Panc1 (cell line): ENCODE results near the gene CHI3L1. TPM values are rescaled to one million over a fixed set of nuclear protein-coding genes. Genes with fewer than 3 reads are reported as not detected.

Source experiments
- ATAC-seq: fragments of 200-7000 bp; cut with Tn5 transposase; 2 replicates; pipeline ENCODE4 v1.9.1; 2020; ENCODE audit warnings: mild to moderate bottlenecking, moderate library complexity
- BruUV-seq: library from RNA; stranded (reverse); fragments of 400-500 nt; replicated peaks from 2 replicates; lab custom pipeline; 2021; lab: Mats Ljungman, UMichigan
- CTCF ChIA-PET: fragments of 300-600 bp; sonication (Branson Sonifier 250); formaldehyde crosslinking; loops from one replicate; lab custom pipeline; 2022; ENCODE audit warnings: antibody characterized with exemption; lab: Charles Lee
- POLR2A ChIA-PET: fragments of 300-600 bp; sonication (Branson Sonifier 250); formaldehyde crosslinking; loops from one replicate; lab custom pipeline; 2022; ENCODE audit warnings: antibody characterized with exemption; lab: Charles Lee
- DNase-seq: peaks from one replicate; pipeline ENCODE4 v3.0.0-alpha.2; 2010; ENCODE audit warnings: low read depth, low spot score
- H3K27ac ChIP-seq: 2 replicates; pipeline ENCODE4 v1.5.1; 2011; ENCODE audit warnings: mild to moderate bottlenecking, low read length, inconsistent platforms
- H3K27me3 ChIP-seq: fragments of 200-500 bp; sonication (Bioruptor generic); 2 replicates; pipeline ENCODE4 v1.6.0; 2014; ENCODE audit warnings: low read length, inconsistent platforms; ENCODE audit not compliant: control insufficient read depth, insufficient read depth
- H3K36me3 ChIP-seq: fragments of 200-500 bp; sonication (Bioruptor generic); 2 replicates; pipeline ENCODE4 v1.5.1; 2014; ENCODE audit warnings: inconsistent platforms, mild to moderate bottlenecking, low read length, moderate library complexity; ENCODE audit not compliant: control insufficient read depth, insufficient read depth
- H3K4me1 ChIP-seq: 2 replicates; pipeline ENCODE4 v1.5.1; 2011; ENCODE audit warnings: inconsistent platforms, mild to moderate bottlenecking, low read length, moderate library complexity; ENCODE audit not compliant: control insufficient read depth, insufficient read depth
- H3K4me3 ChIP-seq, 2 experiments: 2 replicates each; pipeline ENCODE4 v1.5.1; 2011 to 2012; ENCODE audit warnings: low read depth in 2 of 2, low read length in 2 of 2, mild to moderate bottlenecking in 2 of 2, inconsistent platforms in 1 of 2, moderate library complexity in 1 of 2
- H3K9me3 ChIP-seq: fragments of 200-500 bp; sonication (Bioruptor generic); 2 replicates; pipeline ENCODE4 v1.5.1; 2014; ENCODE audit warnings: low read depth, mild to moderate bottlenecking, inconsistent platforms, low read length, moderate library complexity; ENCODE audit not compliant: control insufficient read depth, insufficient read depth
- CTCF ChIP-seq: fragments of 450-650 bp; IDR thresholded peaks from 2 replicates; pipeline ENCODE4 v1.5.1; 2017; ENCODE audit warnings: mild to moderate bottlenecking
- POLR2AphosphoS5 ChIP-seq: IDR thresholded peaks from 2 replicates; pipeline ENCODE4 v1.6.1; 2012; ENCODE audit warnings: mild to moderate bottlenecking, low read depth, low read length, moderate library complexity
- REST ChIP-seq, 2 experiments: IDR thresholded peaks; 2 replicates each; pipeline ENCODE4 v1.6.1; 2011 to 2012; ENCODE audit warnings: low read depth in 2 of 2, control low read depth in 1 of 2, low read length in 1 of 2, mild to moderate bottlenecking in 1 of 2, moderate library complexity in 1 of 2; ENCODE audit not compliant: insufficient read depth in 1 of 2
- SIN3A ChIP-seq: IDR thresholded peaks from 2 replicates; pipeline ENCODE4 v1.6.1; 2012; ENCODE audit warnings: low read depth, mild to moderate bottlenecking, low read length, moderate library complexity, borderline replicate concordance; ENCODE audit not compliant: insufficient read depth
- TCF7L2 ChIP-seq: IDR thresholded peaks from 2 replicates; pipeline ENCODE4 v1.6.1; 2011; ENCODE audit warnings: mild to moderate bottlenecking, low read depth, low read length, inconsistent platforms
- in situ Hi-C: cut with HindIII; loops from 2 replicates; pipeline ENCODE4 v1.10.0; 2016; ENCODE audit warnings: low sequenced_read_pairs, low pct_unique_long_range_greater_than_20kb
- intact Hi-C: fragments of 100-400 bp; cut with micrococcal nuclease; formaldehyde crosslinking; loops from one replicate; pipeline ENCODE4 v1.10.0; 2022; ENCODE audit not compliant: unreplicated experiment
- total RNA-seq: library from RNA; stranded (reverse); gene quantifications from one replicate; pipeline ENCODE4 v1.2.1, GENCODE V29; 2021; ENCODE audit not compliant: unreplicated experiment

CHI3L1 gene
- total RNA-seq, 1 experiment from 2014 or later: 0.10 TPM

DNA sequence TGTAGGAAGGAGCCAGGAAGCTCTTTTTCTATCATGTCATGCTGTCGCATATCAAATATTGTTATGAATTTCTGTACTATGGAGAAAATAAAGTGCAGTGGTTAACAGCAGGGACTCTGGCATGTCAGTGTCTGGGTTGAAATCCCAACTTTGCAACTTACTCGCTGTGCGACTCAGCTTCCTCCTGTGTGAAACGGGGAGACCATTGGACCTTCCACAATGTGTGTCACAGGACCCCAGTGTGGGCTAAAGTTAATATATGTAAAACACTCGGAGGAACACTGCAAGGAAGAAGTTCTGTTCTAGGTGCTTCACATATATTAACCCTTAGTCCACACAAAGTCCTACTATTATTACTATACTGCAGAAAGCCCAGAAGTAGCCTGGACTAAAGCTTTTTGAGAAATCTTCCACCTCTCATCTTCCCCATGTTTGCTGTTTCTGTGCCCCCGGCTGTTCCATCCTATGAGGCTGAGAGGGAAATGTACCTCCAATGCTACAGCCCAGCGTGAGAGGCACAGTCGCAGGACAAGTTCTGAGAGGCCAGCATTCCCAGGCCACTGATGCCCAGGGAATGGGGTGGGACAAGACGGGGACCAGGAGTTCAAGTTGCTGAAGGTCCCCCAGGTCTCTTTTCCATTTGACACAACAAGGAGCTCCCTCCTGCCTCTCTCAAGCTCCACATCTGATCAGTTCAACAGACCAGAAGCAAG lies 41.0 kb upstream of the CHI3L1 start:
- intact Hi-C loops (no loop called here), in situ Hi-C loops (no loop called here)
- no peak overlapping the region for H3K4me3 ChIP-seq
- no peaks in the 10 kb centered on the region for H3K36me3 ChIP-seq
- no peak for DNase-seq
- no peak for ATAC-seq
- no peaks in the 10 kb centered on the region for H3K4me1 ChIP-seq
- H3K27ac ChIP-seq: no peak overlapping the region
- POLR2A ChIA-PET: no interaction called here
- TF ChIP-seq CTCF (no peak), SIN3A (no peak), TCF7L2 (no peak), REST (IDR thresholded peaks at IDR 0.05; ENCODE audit: insufficient read depth in 1 of 2, low read depth in 2 of 2, low read length in 1 of 2) (no peak), POLR2AphosphoS5 (no peak)
- BruUV-seq: no TSS peak
- peaks cover 8% of the 10 kb centered on the region for H3K27me3 ChIP-seq
- CTCF ChIA-PET: no interaction called here
- no peaks in the 10 kb centered on the region for H3K9me3 ChIP-seq

DNA sequence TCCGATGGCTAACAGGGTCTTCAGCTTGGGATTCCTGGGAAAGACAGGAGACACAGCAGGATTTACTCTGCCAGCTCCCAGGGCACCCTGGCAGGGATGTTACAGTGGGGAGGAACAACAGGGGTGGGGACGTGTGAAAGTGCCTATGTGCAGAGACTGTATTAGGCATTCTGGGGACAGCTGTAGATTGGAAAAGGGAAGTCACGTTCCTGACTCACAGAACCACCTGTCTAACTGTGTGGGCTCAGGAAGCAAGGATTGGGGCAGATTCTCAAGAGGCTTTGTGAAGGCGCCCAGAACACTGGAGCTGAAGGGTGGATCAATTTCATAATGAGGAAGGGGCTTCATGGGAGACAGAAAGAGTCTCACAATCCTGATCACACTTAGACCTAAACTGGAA lies 38.6 kb upstream of the CHI3L1 start:
- Histone ChIP-seq H3K9me3 (no peaks in the 10 kb centered on the region), H3K4me3 (no peak overlapping the region), H3K27ac (no peak overlapping the region), H3K27me3 (peaks cover 8% of the 10 kb centered on the region), H3K4me1 (no peaks in the 10 kb centered on the region), H3K36me3 (no peaks in the 10 kb centered on the region)
- in situ Hi-C loops (no loop called here), intact Hi-C loops (no loop called here)
- ATAC-seq (no peak), DNase-seq (no peak)
- TF ChIP-seq CTCF: no peak
- no peak for TF ChIP-seq TCF7L2
- no peak for TF ChIP-seq POLR2AphosphoS5
- no peak for TF ChIP-seq REST (IDR thresholded peaks at IDR 0.05; ENCODE audit: insufficient read depth in 1 of 2, low read depth in 2 of 2, low read length in 1 of 2)
- TF ChIP-seq SIN3A: no peak
- ChIA-PET CTCF (no interaction called here), POLR2A (no interaction called here)
- BruUV-seq: no TSS peak
